HepG2 (cell line): ENCODE measurements around the gene RBM23. TPM values are rescaled to one million over a fixed set of nuclear protein-coding genes. Genes with fewer than 3 reads are reported as not detected.

Experiments used
- AGO1 ChIP-seq: fragments of 200-400 bp; formaldehyde crosslinking; IDR thresholded peaks from 2 replicates; pipeline ENCODE4 v1.6.1; 2017; ENCODE audit warnings: mild to moderate bottlenecking, low read depth, low read length, moderate library complexity; ENCODE audit not compliant: poor library complexity, severe bottlenecking
- BRCA1 ChIP-seq: sonication (generic); formaldehyde crosslinking; IDR thresholded peaks from 2 replicates; pipeline ENCODE4 v1.4.0; 2020; ENCODE audit warnings: missing genetic modification reagents
- CSRNP1 ChIP-seq: sonication (generic); formaldehyde crosslinking; IDR thresholded peaks from 2 replicates; pipeline ENCODE4 v1.8.1; 2023; ENCODE audit warnings: mild to moderate bottlenecking, missing genetic modification reagents
- ELF1 ChIP-seq: sonication (generic); formaldehyde crosslinking; IDR thresholded peaks from 2 replicates; pipeline ENCODE4 v1.4.0; 2020; ENCODE audit warnings: missing genetic modification reagents
- ELK4 ChIP-seq: sonication (generic); formaldehyde crosslinking; IDR thresholded peaks from 2 replicates; pipeline ENCODE4 v1.9.0; 2021; ENCODE audit warnings: missing genetic modification reagents, borderline replicate concordance
- ISX ChIP-seq: sonication (generic); formaldehyde crosslinking; conservative IDR thresholded peaks from 2 replicates; pipeline ENCODE4 v1.5.0; 2020; ENCODE audit warnings: missing genetic modification reagents
- KDM5A ChIP-seq: fragments of 200-600 bp; sonication (generic); IDR thresholded peaks from 2 replicates; pipeline ENCODE4 v1.7.0; 2018; ENCODE audit warnings: antibody characterized with exemption, mild to moderate bottlenecking, low read length, borderline replicate concordance
- KDM6A ChIP-seq: IDR thresholded peaks from 2 replicates; pipeline ENCODE4 v1.6.1; 2016; ENCODE audit warnings: low read depth
- MIER3 ChIP-seq: IDR thresholded peaks from 2 replicates; pipeline ENCODE4 v1.6.1; 2016; ENCODE audit warnings: missing compliant biosample characterization, borderline replicate concordance
- MXD4 ChIP-seq: IDR thresholded peaks from 2 replicates; pipeline ENCODE4 v1.6.1; 2016; ENCODE audit warnings: mild to moderate bottlenecking, missing biosample characterization, missing genetic modification reagents
- NONO ChIP-seq, 2 experiments: fragments of 450-650 bp in 1 of 2; sonication (generic) in 1 of 2; formaldehyde crosslinking in 1 of 2; IDR thresholded peaks in 1 of 2; conservative IDR thresholded peaks in 1 of 2; 2 replicates each; pipeline versions ENCODE4 v1.6.1 to v1.8.0; 2017 to 2022; ENCODE audit warnings: mild to moderate bottlenecking in 1 of 2, missing genetic modification reagents in 1 of 2, moderate library complexity in 1 of 2
- PRMT3 ChIP-seq: sonication (generic); formaldehyde crosslinking; IDR thresholded peaks from 2 replicates; pipeline ENCODE4 v1.8.1; 2022; ENCODE audit warnings: low read depth, mild to moderate bottlenecking, moderate library complexity, missing genetic modification reagents, borderline replicate concordance
- RORA ChIP-seq: sonication (generic); formaldehyde crosslinking; IDR thresholded peaks from 2 replicates; pipeline ENCODE4 v1.5.0; 2020; ENCODE audit warnings: mild to moderate bottlenecking, missing genetic modification reagents, moderate library complexity
- SAP130 ChIP-seq: IDR thresholded peaks from 2 replicates; pipeline ENCODE4 v1.6.1; 2016; ENCODE audit warnings: low read depth
- TCF7 ChIP-seq: sonication (generic); IDR thresholded peaks from 2 replicates; pipeline ENCODE4 v1.6.1; 2016; ENCODE audit warnings: antibody characterized with exemption, low read depth
- ZFP82 ChIP-seq: sonication (generic); formaldehyde crosslinking; IDR thresholded peaks from 2 replicates; pipeline ENCODE4 v1.5.1; 2020; ENCODE audit warnings: mild to moderate bottlenecking, missing genetic modification reagents, borderline replicate concordance
- ZNF260 ChIP-seq: sonication (generic); formaldehyde crosslinking; IDR thresholded peaks from 2 replicates; pipeline ENCODE4 v1.4.0; 2020; ENCODE audit warnings: missing genetic modification reagents, low read depth, mild to moderate bottlenecking, borderline replicate concordance
- ZNF558 ChIP-seq: sonication (generic); formaldehyde crosslinking; IDR thresholded peaks from 2 replicates; pipeline ENCODE4 v1.9.0; 2022; ENCODE audit warnings: mild to moderate bottlenecking, missing genetic modification reagents, borderline replicate concordance
- ZNF614 ChIP-seq: IDR thresholded peaks from 2 replicates; pipeline ENCODE4 v1.6.1; 2018; ENCODE audit warnings: missing biosample characterization, missing genetic modification reagents, inconsistent platforms, borderline replicate concordance
- ZNF615 ChIP-seq: sonication (generic); formaldehyde crosslinking; IDR thresholded peaks from 2 replicates; pipeline ENCODE4 v1.5.0; 2020; ENCODE audit warnings: mild to moderate bottlenecking, missing genetic modification reagents, borderline replicate concordance
- ZNF781 ChIP-seq: sonication (generic); formaldehyde crosslinking; IDR thresholded peaks from 2 replicates; pipeline ENCODE4 v1.5.1; 2020; ENCODE audit warnings: borderline replicate concordance, mild to moderate bottlenecking, missing genetic modification reagents; ENCODE audit errors: not compliant biosample characterization
- polyA plus RNA-seq, 8 experiments: library from polyadenylated mRNA; depleted of rRNA in 3 of 8; stranded (reverse) in 7 of 8; unstranded in 1 of 8; fragments of >200 nt; fragmentation: Illumina TruSeq in 4 of 8; extraction: Trizol in 4 of 8; gene quantifications; 2 replicates each; pipeline versions ENCODE4 v1.2.1 to v1.2.3, GENCODE V29; 2011 to 2016; ENCODE audit warnings: low read depth in 4 of 8, missing spikeins in 1 of 8, mixed read lengths in 1 of 8; ENCODE audit not compliant: insufficient read depth in 1 of 8
- total RNA-seq, 5 experiments: library from RNA; depleted of rRNA; stranded (reverse); fragments of >200 nt; fragmentation: Illumina TruSeq; extraction: Trizol; gene quantifications; 2 replicates each; pipeline ENCODE4 v1.2.3, GENCODE V29; 2016; ENCODE audit warnings: low read depth in 1 of 5
- TF ChIP-seq, protein P1 (sequence below): sonication (generic); formaldehyde crosslinking; IDR thresholded peaks from 2 replicates; pipeline ENCODE4 v1.4.0; 2020; ENCODE audit warnings: missing genetic modification reagents, mild to moderate bottlenecking, borderline replicate concordance

Gene RBM23
- total and polyA plus RNA-seq, 2 of the 13 experiments (the other 11 are each of a cell fraction or from before 2014, with no cell fraction given), result 1.5 to 2.1 TPM

DNA sequence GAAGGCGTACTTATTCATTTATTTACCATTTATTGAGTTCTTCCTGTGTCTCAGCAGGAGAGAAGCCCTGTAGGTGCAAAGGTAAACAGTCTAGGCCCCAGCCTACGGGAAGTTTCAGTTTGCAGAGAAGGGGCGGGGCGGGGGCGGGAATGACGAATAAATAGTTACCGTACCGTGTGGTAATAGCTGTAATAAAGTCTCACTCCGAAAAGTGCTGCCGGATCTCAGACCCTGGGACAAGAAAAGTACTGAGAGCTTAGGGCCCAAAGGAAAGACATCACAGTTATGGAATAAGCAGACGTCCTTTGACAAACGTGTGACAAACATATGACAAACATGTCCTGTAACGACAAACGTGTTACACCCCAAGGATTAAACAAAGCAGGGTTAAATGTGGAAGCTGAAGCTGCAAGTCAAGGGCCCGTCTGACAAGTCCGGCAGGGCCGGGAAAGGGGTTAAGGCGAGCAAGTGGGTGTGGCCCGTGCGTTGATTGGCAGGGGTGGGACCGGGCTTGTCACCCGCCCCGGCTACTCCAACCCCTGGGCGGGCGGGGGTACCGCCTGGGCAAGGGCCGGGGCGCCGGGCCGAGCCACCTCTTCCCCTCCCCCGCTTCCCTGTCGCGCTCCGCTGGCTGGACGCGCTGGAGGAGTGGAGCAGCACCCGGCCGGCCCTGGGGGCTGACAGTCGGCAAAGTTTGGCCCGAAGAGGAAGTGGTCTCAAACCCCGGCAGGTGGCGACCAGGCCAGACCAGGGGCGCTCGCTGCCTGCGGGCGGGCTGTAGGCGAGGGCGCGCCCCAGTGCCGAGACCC is 47.5 kb downstream of the RBM23 start, which contains the start of gene LRP10 (continued):
- TF ChIP-seq BRCA1 (CRISPR knock-in tag) (peak; percentile 97), MXD4 (CRISPR knock-in tag) (peak; percentile 85; the same call in 1 of the 2 replicates), ZNF615 (CRISPR knock-in tag) (peak; percentile 39; the same call in 1 of the 2 replicates), NONO (IDR thresholded peaks at IDR 0.05) (no peak), NONO (CRISPR knock-in tag; conservative IDR thresholded peaks at IDR 0.05) (peak; percentile 85), ELF1 (CRISPR knock-in tag) (peak; percentile 71), ZFP82 (CRISPR knock-in tag) (peak; percentile 86), MIER3 (CRISPR knock-in tag) (peak; percentile 91; the same call in 1 of the 2 replicates), ELK4 (CRISPR knock-in tag) (peak; percentile 70; the same call in 1 of the 2 replicates), ZNF614 (CRISPR knock-in tag) (peak; percentile 74), CSRNP1 (CRISPR knock-in tag) (peak; percentile 70; the same call in 1 of the 2 replicates), ZNF781 (CRISPR knock-in tag) (peak; percentile 59), ZNF558 (CRISPR knock-in tag) (peak; percentile 89), RORA (no peak), ISX (CRISPR knock-in tag) (peak; percentile 93), PRMT3 (CRISPR knock-in tag) (no peak), ZNF260 (no peak), SAP130 (peak; percentile 93), KDM6A (CRISPR knock-in tag) (peak; percentile 58), KDM5A (peak; percentile 54; the same call in 1 of the 2 replicates), AGO1 (peak; percentile 63), TCF7 (peak; percentile 61; the same call in 1 of the 2 replicates)
- TF ChIP-seq, protein P1, sequence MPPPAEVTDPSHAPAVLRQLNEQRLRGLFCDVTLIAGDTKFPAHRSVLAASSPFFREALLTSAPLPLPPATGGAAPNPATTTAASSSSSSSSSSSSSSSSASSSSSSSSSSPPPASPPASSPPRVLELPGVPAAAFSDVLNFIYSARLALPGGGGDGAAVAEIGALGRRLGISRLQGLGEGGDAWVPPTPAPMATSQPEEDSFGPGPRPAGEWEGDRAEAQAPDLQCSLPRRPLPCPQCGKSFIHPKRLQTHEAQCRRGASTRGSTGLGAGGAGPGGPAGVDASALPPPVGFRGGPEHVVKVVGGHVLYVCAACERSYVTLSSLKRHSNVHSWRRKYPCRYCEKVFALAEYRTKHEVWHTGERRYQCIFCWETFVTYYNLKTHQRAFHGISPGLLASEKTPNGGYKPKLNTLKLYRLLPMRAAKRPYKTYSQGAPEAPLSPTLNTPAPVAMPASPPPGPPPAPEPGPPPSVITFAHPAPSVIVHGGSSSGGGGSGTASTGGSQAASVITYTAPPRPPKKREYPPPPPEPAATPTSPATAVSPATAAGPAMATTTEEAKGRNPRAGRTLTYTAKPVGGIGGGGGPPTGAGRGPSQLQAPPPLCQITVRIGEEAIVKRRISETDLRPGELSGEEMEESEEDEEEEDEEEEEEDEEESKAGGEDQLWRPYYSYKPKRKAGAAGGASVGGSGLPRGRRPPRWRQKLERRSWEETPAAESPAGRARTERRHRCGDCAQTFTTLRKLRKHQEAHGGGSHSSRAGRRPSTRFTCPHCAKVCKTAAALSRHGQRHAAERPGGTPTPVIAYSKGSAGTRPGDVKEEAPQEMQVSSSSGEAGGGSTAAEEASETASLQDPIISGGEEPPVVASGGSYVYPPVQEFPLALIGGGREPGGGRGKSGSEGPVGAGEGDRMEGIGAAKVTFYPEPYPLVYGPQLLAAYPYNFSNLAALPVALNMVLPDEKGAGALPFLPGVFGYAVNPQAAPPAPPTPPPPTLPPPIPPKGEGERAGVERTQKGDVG (CRISPR knock-in tag), result peak; percentile 89
